Hepatocyte (in vitro differentiated cells): ENCODE data around the gene SLC27A2. TPM values are rescaled to one million over a fixed set of nuclear protein-coding genes. Genes with fewer than 3 reads are reported as not detected.

Source experiments
- DNase-seq: peaks from one replicate; pipeline ENCODE4 v3.0.0-alpha.2; 2016; ENCODE audit warnings: low spot score
- H2AFZ ChIP-seq: fragments of 200-600 bp; sonication (generic); 2 replicates; pipeline ENCODE4 v1.6.0; 2016; ENCODE audit warnings: antibody characterized with exemption, mild to moderate bottlenecking
- H3K27ac ChIP-seq: fragments of 200-600 bp; sonication (generic); 2 replicates; pipeline ENCODE4 v1.5.1; 2016; ENCODE audit warnings: mild to moderate bottlenecking
- H3K27me3 ChIP-seq: fragments of 200-600 bp; sonication (generic); 2 replicates; pipeline ENCODE4 v1.6.1; 2016
- H3K36me3 ChIP-seq: fragments of 200-600 bp; sonication (generic); replicated peaks from 2 replicates; pipeline ENCODE4 v1.5.1; 2016; ENCODE audit warnings: low read depth; ENCODE audit not compliant: insufficient read depth
- H3K4me1 ChIP-seq: fragments of 200-600 bp; sonication (generic); 2 replicates; pipeline ENCODE4 v1.5.1; 2016; ENCODE audit warnings: mild to moderate bottlenecking, moderate library complexity; ENCODE audit not compliant: insufficient read depth
- H3K4me2 ChIP-seq: fragments of 200-600 bp; sonication (generic); 2 replicates; pipeline ENCODE4 v1.6.0; 2016
- H3K4me3 ChIP-seq: fragments of 200-600 bp; sonication (generic); 2 replicates; pipeline ENCODE4 v1.5.1; 2016; ENCODE audit warnings: mild to moderate bottlenecking
- H3K79me2 ChIP-seq: fragments of 200-600 bp; sonication (generic); 2 replicates; pipeline ENCODE4 v1.6.0; 2017; ENCODE audit warnings: mild to moderate bottlenecking
- H3K9me2 ChIP-seq: fragments of 200-600 bp; sonication (generic); replicated peaks from 2 replicates; pipeline ENCODE4 v1.6.0; 2017; ENCODE audit warnings: mild to moderate bottlenecking; ENCODE audit not compliant: insufficient read depth
- H3K9me3 ChIP-seq: fragments of 200-600 bp; sonication (generic); 2 replicates; pipeline ENCODE4 v1.5.1; 2016; ENCODE audit warnings: low read depth, mild to moderate bottlenecking
- H4K20me1 ChIP-seq: fragments of 200-600 bp; sonication (generic); 2 replicates; pipeline ENCODE4 v1.6.0; 2016; ENCODE audit warnings: mild to moderate bottlenecking; ENCODE audit not compliant: insufficient read depth, poor library complexity, severe bottlenecking
- EZH2 ChIP-seq: fragments of 200-600 bp; sonication (generic); IDR thresholded peaks from 2 replicates; pipeline ENCODE4 v1.6.1; 2016; ENCODE audit warnings: antibody characterized with exemption, mild to moderate bottlenecking, borderline replicate concordance
- EZH2phosphoT487 ChIP-seq: fragments of 200-600 bp; sonication (generic); IDR thresholded peaks from one replicate; pipeline ENCODE4 v1.6.1; 2018; ENCODE audit warnings: antibody characterized with exemption, mild to moderate bottlenecking, low read depth, moderate library complexity; ENCODE audit not compliant: unreplicated experiment, severe bottlenecking
- WGBS: methylation state at CpG from one replicate; pipeline ENCODE4 v1.1.6; 2016; ENCODE audit warnings: low lambda C conversion rate; ENCODE audit errors: missing lambda C conversion rate; 5-methylcytosine and 5-hydroxymethylcytosine counted together
- polyA plus RNA-seq: library from polyadenylated mRNA; unstranded; fragments of >200 nt; fragmentation: Nextera tagmentation; extraction: Ambion mirVana; gene quantifications from 2 replicates; pipeline ENCODE4 v1.2.1, GENCODE V29; 2016
- total RNA-seq: library from RNA; depleted of rRNA; stranded (reverse); fragments of >200 nt; gene quantifications from 2 replicates; pipeline ENCODE4 v1.2.3, GENCODE V29; 2014
- TF ChIP-seq, protein P1 (sequence below): fragments of 200-600 bp; sonication (generic); IDR thresholded peaks from 2 replicates; pipeline ENCODE4 v1.5.1; 2016; ENCODE audit warnings: antibody characterized with exemption, mild to moderate bottlenecking; ENCODE audit not compliant: poor library complexity

The SLC27A2 gene
- total and polyA plus RNA-seq, 2 experiments from 2014 or later, result 24.8 to 41.3 TPM

DNA sequence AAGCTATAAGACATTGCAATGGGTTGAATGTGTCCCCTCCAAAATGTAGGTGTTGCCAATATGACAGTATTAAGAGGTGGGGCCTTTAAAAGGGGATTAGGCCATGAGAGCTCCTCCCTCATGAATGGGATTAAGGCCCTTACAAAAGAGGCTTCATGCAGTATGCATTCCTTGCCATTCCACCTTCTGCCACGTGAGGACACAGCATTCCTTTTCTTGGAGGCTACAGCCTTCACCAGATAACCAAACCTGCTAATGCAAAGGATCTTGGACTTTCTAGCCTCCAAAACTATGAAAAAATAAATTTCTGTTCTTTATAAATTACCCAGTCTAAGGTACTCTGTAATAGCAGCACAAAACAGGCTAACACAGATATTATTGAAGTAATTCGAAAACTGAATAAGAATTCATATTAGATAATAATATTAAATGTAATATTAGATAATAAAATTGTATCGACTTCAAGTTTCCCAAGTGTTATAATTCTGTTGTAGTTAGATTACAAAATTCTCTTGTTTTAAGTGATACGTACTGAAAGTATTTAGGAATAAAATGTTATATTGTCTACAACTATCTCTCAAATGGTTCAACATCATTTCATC lies 33.5 kb upstream of the SLC27A2 start:
- no peak overlapping the region for H3K27ac ChIP-seq
- no peaks in the 10 kb centered on the region for H3K27me3 ChIP-seq
- no peaks in the 10 kb centered on the region for H4K20me1 ChIP-seq
- WGBS, result 72% methylated on average over 4 of the region's 4 CpGs
- no peak overlapping the region for H3K4me2 ChIP-seq
- no peak overlapping the region for H2AFZ ChIP-seq
- no peaks in the 10 kb centered on the region for H3K79me2 ChIP-seq
- TF ChIP-seq, protein P1, sequence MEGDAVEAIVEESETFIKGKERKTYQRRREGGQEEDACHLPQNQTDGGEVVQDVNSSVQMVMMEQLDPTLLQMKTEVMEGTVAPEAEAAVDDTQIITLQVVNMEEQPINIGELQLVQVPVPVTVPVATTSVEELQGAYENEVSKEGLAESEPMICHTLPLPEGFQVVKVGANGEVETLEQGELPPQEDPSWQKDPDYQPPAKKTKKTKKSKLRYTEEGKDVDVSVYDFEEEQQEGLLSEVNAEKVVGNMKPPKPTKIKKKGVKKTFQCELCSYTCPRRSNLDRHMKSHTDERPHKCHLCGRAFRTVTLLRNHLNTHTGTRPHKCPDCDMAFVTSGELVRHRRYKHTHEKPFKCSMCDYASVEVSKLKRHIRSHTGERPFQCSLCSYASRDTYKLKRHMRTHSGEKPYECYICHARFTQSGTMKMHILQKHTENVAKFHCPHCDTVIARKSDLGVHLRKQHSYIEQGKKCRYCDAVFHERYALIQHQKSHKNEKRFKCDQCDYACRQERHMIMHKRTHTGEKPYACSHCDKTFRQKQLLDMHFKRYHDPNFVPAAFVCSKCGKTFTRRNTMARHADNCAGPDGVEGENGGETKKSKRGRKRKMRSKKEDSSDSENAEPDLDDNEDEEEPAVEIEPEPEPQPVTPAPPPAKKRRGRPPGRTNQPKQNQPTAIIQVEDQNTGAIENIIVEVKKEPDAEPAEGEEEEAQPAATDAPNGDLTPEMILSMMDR, result peak; percentile 68
- no peak for TF ChIP-seq EZH2phosphoT487
- H3K4me1 ChIP-seq, result no peaks in the 10 kb centered on the region
- H3K36me3 ChIP-seq, result no peaks in the 10 kb centered on the region
- no peaks in the 10 kb centered on the region for H3K9me2 ChIP-seq
- DNase-seq, result peak; percentile 65
- H3K4me3 ChIP-seq, result no peak overlapping the region
- H3K9me3 ChIP-seq, result no peaks in the 10 kb centered on the region

DNA sequence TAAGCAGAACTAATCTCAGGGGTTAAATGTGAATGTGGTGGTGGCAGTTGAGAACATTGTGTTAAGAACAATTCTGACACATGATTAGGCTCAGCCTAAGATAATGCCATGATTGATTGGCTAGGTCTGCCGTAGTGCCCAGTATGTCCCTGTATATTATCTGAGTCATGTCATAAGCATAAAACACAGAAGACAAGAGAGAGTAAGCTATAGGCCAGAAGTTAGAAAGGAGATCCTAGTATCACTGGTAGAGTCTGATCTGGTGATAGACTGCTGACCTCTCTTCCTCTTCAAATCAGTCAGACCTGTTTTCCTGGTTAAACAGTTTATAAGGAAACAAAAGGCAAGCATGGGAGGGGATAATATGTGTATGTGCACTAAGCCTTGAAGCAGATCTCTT lies 32.9 kb upstream of the SLC27A2 start:
- Histone ChIP-seq H3K4me3 (no peak overlapping the region), H3K36me3 (no peaks in the 10 kb centered on the region), H2AFZ (no peak overlapping the region), H3K79me2 (no peaks in the 10 kb centered on the region), H3K9me2 (no peaks in the 10 kb centered on the region), H4K20me1 (no peaks in the 10 kb centered on the region), H3K27me3 (no peaks in the 10 kb centered on the region), H3K4me1 (no peaks in the 10 kb centered on the region), H3K9me3 (no peaks in the 10 kb centered on the region), H3K27ac (no peak overlapping the region), H3K4me2 (no peak overlapping the region)
- TF ChIP-seq EZH2 (no peak), EZH2phosphoT487 (no peak)
- TF ChIP-seq, protein P1, result no peak
- 20% methylated on average over 1 of the region's 1 CpG for WGBS
- DNase-seq, result no peak

DNA sequence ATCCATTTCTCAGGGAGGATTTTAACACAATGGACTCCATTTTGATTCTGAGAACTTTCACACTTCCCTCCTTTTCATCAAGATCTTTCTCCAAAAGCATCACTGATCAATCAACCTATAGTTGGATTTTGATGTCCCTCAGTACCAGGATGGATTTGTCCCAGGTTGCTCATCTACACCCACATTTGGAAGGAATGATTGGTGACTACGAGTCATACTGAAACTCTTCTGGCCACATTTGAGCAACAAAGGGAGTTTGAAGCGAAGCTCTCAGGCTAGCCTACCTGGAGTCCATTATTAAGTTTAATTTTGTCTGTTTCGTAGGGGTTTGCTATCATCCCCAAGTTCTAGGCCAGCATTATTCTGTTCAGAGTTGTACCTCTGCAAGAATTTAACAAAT lies 31.6 kb upstream of the SLC27A2 start:
- TF ChIP-seq EZH2 (no peak), EZH2phosphoT487 (no peak)
- TF ChIP-seq, protein P1, result no peak
- 91% methylated on average over 3 of the region's 3 CpGs for WGBS
- DNase-seq, result no peak
- no peaks in the 10 kb centered on the region for H3K4me1 ChIP-seq
- no peaks in the 10 kb centered on the region for H3K9me3 ChIP-seq
- no peaks in the 10 kb centered on the region for H3K79me2 ChIP-seq
- H2AFZ ChIP-seq, result no peak overlapping the region
- H3K9me2 ChIP-seq, result no peaks in the 10 kb centered on the region
- H3K27me3 ChIP-seq, result no peaks in the 10 kb centered on the region
- H3K36me3 ChIP-seq, result no peaks in the 10 kb centered on the region
- H3K4me2 ChIP-seq, result no peak overlapping the region
- no peaks in the 10 kb centered on the region for H4K20me1 ChIP-seq
- H3K4me3 ChIP-seq, result no peak overlapping the region
- no peak overlapping the region for H3K27ac ChIP-seq

DNA sequence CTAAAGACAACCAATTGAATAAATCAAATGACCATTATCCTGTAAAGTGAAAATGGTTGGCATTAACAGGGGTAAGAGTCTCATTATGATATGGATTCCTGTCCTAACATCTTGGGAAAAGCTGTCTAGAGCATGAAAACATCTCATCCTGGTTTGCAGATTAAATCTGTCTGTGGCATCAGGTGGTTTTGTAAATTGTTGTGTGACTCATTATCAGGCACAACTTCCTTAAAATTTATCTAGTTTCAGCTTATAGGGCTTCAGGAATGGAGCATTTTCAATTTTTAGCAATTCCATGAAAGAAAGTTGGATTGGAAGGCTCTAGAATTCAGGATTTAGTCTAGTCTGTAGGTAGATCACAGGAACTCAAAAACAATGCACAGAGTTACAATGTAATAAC lies 31.1 kb upstream of the SLC27A2 start:
- Histone ChIP-seq H3K27ac (no peak overlapping the region), H4K20me1 (no peaks in the 10 kb centered on the region), H3K79me2 (no peaks in the 10 kb centered on the region), H3K9me3 (no peaks in the 10 kb centered on the region), H2AFZ (no peak overlapping the region), H3K36me3 (no peaks in the 10 kb centered on the region), H3K4me2 (no peak overlapping the region), H3K4me1 (no peaks in the 10 kb centered on the region), H3K4me3 (no peak overlapping the region), H3K9me2 (no peaks in the 10 kb centered on the region), H3K27me3 (no peaks in the 10 kb centered on the region)
- TF ChIP-seq, protein P1, result no peak
- TF ChIP-seq EZH2phosphoT487 (no peak), EZH2 (no peak)
- DNase-seq, result no peak
